ENCODE results near the gene ATP5ME.

Gene ATP5ME

GRCh38 chr4:632196-632790 lies 41.8 kb downstream of the ATP5ME start:
- no peak for DNase-seq

DNA sequence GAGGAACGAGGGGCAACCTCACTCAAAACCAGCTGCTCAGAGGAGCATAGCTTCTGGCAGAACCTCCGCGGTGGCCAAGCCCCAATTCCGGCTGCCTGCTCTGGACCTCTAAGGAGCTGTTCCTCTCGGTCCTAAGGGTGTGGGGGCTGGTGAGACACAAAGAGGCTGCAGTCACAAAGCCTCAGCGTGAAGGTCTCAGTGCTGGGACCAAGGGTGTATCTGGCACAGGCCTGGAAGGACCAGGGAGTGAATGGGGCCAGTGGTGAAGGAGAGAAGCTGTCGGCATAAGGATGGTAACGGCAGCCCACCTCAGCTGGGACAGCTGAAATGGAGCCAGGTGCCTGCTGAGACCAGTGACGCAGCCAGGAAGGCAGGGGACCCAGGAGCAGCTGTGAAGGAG lies 43.4 kb downstream of the ATP5ME start:
- no peak for DNase-seq

DNA sequence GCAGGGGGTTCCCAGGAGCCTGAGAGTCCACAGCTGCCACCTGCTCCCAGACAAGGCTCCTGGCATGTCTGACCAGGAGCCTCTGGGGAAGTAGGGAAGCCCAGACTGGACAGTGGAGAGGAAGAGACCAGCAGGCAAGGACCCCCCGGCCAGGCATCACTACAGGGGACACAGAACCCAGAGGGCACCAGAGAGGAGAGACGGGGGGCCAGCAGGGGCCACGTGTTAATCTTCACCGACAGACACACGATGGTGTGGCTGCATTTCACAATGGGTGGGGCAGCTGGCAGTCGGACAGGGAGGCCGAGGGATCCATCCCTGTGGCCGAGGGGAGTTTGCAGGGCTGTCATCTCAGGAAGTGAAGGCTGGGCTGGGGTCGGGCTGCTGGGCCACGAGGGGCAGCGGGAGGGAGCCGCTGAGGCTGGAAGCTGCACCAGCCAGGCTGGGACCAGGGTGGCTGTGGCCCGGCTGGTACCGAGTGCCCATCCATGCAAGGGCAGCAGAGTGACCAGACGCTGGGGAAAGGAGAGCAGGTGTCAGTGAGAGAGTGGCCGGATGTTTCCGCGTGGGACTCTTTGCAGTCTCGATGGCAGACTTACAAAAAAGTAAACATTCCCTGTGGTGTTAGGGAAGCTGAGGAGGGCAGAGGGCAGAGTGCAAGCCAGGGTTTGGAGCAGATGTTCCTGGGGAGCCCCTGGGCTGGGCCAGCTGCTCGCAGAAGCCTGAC lies 44.0 kb downstream of the ATP5ME start:
- no peak for DNase-seq

DNA sequence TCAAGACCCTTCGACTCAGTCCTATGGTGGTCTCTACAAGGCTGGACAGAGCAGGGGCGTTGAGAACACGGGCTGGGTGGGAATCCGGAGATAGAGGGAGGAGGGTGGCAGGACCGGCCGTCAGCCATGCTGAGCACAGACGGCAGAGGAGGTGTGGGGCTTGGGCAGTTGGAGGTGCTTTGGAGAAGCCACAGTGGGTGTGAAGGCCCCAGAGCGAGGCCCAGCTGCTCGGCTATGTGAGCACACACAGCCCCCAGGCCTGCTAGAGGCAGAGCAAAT lies 44.5 kb downstream of the ATP5ME start:
- DNase-seq, result no peak

GRCh38 chr4:628821-629635 lies 45.0 kb downstream of the ATP5ME start:
- no peak for DNase-seq

DNA sequence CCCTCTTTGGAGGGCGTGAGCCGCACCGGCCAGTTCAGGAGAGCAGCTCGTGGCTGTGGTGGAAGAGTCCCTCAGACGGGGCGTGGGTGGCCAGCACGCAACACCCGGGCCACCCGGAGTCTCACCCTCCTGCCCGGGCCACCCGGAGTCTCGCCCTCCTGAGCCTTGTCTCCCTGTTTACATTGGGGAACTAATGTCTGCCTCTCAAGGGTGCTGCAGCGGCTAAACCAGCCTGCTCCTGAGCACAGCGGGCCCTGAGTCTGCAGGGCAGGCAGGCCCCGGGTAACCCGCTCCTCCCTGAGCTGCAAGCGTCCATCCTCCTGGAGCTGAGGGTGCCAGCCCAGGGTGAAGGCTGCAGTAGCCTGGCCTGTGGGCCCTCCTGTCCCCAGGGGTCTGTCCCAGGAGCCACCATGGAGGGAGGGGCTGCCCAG lies 45.8 kb downstream of the ATP5ME start:
- DNase-seq, result no peak

- no peak for DNase-seq
These were observed 46.5 kb downstream of the ATP5ME start for GRCh38 chr4:627347-628125.

GRCh38 chr4:626201-627091 lies 47.6 kb downstream of the ATP5ME start:
- DNase-seq, result no peak

GRCh38 chr4:625631-626161 lies 48.4 kb downstream of the ATP5ME start:
- DNase-seq, result no peak

GRCh38 chr4:624705-625590 lies 49.1 kb downstream of the ATP5ME start, which contains the start of gene PDE6B:
Gene PDE6B (plus strand): TSS chr4:625573. CDS start chr4:625627, 54 bp downstream.
- DNase-seq, result no peak

DNA sequence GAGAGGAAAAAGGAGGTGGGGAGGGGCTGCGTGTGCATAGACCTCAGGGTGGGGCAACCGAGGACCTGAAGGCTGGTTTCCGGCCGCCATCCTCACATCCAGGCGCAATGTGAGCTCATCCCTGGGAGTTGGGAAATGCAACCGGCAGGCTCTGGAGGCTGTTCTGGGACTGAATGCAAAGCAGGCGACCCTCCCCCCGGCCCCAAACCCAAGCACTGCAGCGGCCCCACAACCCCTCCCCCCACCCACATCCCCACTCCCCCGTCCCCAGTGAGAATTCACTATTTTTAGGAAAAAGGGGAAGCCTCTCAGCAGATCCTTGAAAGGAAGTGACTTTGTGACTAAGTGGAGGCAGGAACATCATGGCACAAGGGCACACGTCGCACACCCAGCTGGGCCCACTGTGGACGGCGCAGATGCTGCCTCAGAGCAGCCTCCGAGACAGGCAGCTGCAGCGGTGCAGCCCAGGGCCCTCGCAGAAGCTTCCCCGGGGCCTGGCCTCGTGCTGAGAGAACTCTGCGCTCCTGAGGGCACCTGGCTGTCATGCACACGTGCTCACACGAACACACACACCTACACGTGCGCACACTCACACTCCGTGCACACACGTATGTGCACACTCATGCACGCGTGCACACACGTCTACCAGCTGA lies 50.0 kb downstream of the ATP5ME start:
- DNase-seq, result no peak

- no peak for DNase-seq
These were observed 50.8 kb downstream of the ATP5ME start for GRCh38 chr4:622996-623913.
